GM12891 (cell line): ENCODE data around the gene ACCSL.

ENCODE experiments used
- POLR2A ChIP-seq: IDR thresholded peaks from 2 replicates; pipeline ENCODE4 v1.6.1; 2011; ENCODE audit warnings: low read depth, low read length, control low read depth
- POLR2AphosphoS5 ChIP-seq: IDR thresholded peaks from 2 replicates; pipeline ENCODE4 v1.6.1; 2011; ENCODE audit warnings: low read depth, low read length, control low read depth
- POU2F2 ChIP-seq: IDR thresholded peaks from 2 replicates; pipeline ENCODE4 v1.6.1; 2011; ENCODE audit warnings: low read depth, mild to moderate bottlenecking, control low read depth, low read length, moderate library complexity
- SPI1 ChIP-seq: IDR thresholded peaks from 2 replicates; pipeline ENCODE4 v1.6.1; 2011; ENCODE audit warnings: low read depth, low read length, control low read depth
- TAF1 ChIP-seq: IDR thresholded peaks from 2 replicates; pipeline ENCODE4 v1.6.1; 2011; ENCODE audit warnings: low read depth, low read length, control low read depth

DNA sequence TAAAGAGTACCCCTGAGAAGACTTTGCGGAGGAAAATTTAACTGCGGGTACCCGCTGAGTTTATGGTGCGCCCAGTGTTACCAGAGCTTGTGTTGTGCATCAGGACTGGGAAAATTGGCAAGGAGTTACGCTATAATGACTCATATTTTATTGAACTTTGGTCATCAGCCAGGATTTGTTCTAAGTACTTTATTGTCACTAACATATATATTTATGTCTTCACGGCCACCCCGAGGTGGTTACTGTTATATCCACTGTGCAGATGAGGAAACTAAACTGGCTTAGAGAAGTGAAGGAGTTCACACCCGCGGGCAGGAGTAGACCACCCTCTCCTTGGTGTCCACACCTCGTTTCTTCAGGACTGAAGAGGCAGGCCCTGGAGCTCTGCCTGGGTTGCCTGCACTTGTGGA is 19.0 kb downstream of the ACCSL start:
- TF ChIP-seq POLR2A (no peak), POLR2AphosphoS5 (no peak), POU2F2 (no peak), TAF1 (no peak), SPI1 (no peak)
